HEK293T (cell line): ENCODE measurements around the gene ANO7.

Experiments used
- ELF4 ChIP-seq: fragments of 450-650 bp; IDR thresholded peaks from 2 replicates; pipeline ENCODE4 v1.6.1; 2017; ENCODE audit warnings: antibody characterized with exemption
- FOXK2 ChIP-seq: fragments of 450-650 bp; IDR thresholded peaks from 2 replicates; pipeline ENCODE4 v1.6.1; 2016; ENCODE audit warnings: mild to moderate bottlenecking
- FOXM1 ChIP-seq: fragments of 450-650 bp; IDR thresholded peaks from 2 replicates; pipeline ENCODE4 v1.6.1; 2017; ENCODE audit warnings: mild to moderate bottlenecking, borderline replicate concordance
- NFRKB ChIP-seq: fragments of 450-650 bp; IDR thresholded peaks from 2 replicates; pipeline ENCODE4 v1.6.1; 2016; ENCODE audit warnings: mild to moderate bottlenecking, moderate library complexity
- SP1 ChIP-seq: fragments of 450-650 bp; IDR thresholded peaks from 2 replicates; pipeline ENCODE4 v1.6.1; 2017
- TARDBP ChIP-seq: fragments of 450-650 bp; IDR thresholded peaks from 2 replicates; pipeline ENCODE4 v1.6.1; 2016

- TF ChIP-seq NFRKB (no peak), ELF4 (no peak), FOXK2 (no peak), TARDBP (no peak), FOXM1 (no peak), SP1 (no peak)
These were observed 39.8 kb downstream of the ANO7 start for GRCh38 chr2:241228081-241228859.
